K562 (cell line): ENCODE data around the gene DAB2IP. TPM values are rescaled to one million over a fixed set of nuclear protein-coding genes. Genes with fewer than 3 reads are reported as not detected.

Source experiments
- BCL6 ChIP-seq: fragments of 250-450 bp; sonication (Bioruptor Pico); IDR thresholded peaks from 2 replicates; pipeline ENCODE4 v1.4.0; 2020
- CBFA2T3 ChIP-seq: fragments of 450-650 bp; IDR thresholded peaks from 2 replicates; pipeline ENCODE4 v1.6.1; 2017
- CTBP1 ChIP-seq: fragments of 450-650 bp; IDR thresholded peaks from 2 replicates; pipeline ENCODE4 v1.6.1; 2016; ENCODE audit warnings: borderline replicate concordance
- CXXC5 ChIP-seq: fragments of 250-450 bp; sonication (Bioruptor Pico); IDR thresholded peaks from 2 replicates; pipeline ENCODE4 v1.8.0; 2022; ENCODE audit warnings: inconsistent platforms, mild to moderate bottlenecking, moderate library complexity
- EGR1 ChIP-seq: fragments of 450-650 bp; conservative IDR thresholded peaks from 2 replicates; pipeline ENCODE4 v1.6.1; 2017; ENCODE audit warnings: mild to moderate bottlenecking
- EP300 ChIP-seq: IDR thresholded peaks from 2 replicates; pipeline ENCODE4 v1.6.1; 2012; ENCODE audit warnings: low read length, improper control_type of control experiment
- FOXA1 ChIP-seq: fragments of 450-650 bp; IDR thresholded peaks from 2 replicates; pipeline ENCODE4 v1.6.1; 2016; ENCODE audit warnings: mild to moderate bottlenecking, borderline replicate concordance
- FOXM1 ChIP-seq, 2 experiments: fragments of 450-650 bp in 1 of 2; sonication (generic) in 1 of 2; formaldehyde crosslinking in 1 of 2; IDR thresholded peaks; 2 replicates each; pipeline versions ENCODE4 v1.6.1 to v1.9.0; 2017 to 2022; ENCODE audit warnings: low read depth in 2 of 2, mild to moderate bottlenecking in 2 of 2, missing genetic modification reagents in 1 of 2, moderate library complexity in 1 of 2
- HDAC1 ChIP-seq, 2 experiments: fragments of 450-650 bp; IDR thresholded peaks; 2 replicates each; pipeline ENCODE4 v1.6.1; 2016 to 2017; ENCODE audit warnings: inconsistent platforms in 1 of 2, mild to moderate bottlenecking in 1 of 2, moderate library complexity in 1 of 2
- KLF16 ChIP-seq: IDR thresholded peaks from 2 replicates; pipeline ENCODE4 v1.6.1; 2016; ENCODE audit warnings: antibody characterized with exemption
- LCOR ChIP-seq: sonication (generic); formaldehyde crosslinking; IDR thresholded peaks from 2 replicates; pipeline ENCODE4 v1.8.0; 2022; ENCODE audit warnings: mild to moderate bottlenecking, missing genetic modification reagents
- NCOR1 ChIP-seq: fragments of 450-650 bp; IDR thresholded peaks from 2 replicates; pipeline ENCODE4 v1.6.1; 2016; ENCODE audit warnings: mild to moderate bottlenecking, moderate library complexity
- NFIC ChIP-seq: fragments of 450-650 bp; IDR thresholded peaks from 2 replicates; pipeline ENCODE4 v1.6.1; 2017; ENCODE audit warnings: mild to moderate bottlenecking, inconsistent platforms
- POLR2AphosphoS5 ChIP-seq: IDR thresholded peaks from 2 replicates; pipeline ENCODE4 v1.6.1; 2011; ENCODE audit warnings: mild to moderate bottlenecking, low read depth, low read length, moderate library complexity; ENCODE audit not compliant: control insufficient read depth, insufficient read depth
- RCOR1 ChIP-seq, 2 experiments: IDR thresholded peaks; 2 replicates each; pipeline ENCODE4 v1.6.1; 2012; ENCODE audit warnings: low read depth in 2 of 2, low read length in 2 of 2, borderline replicate concordance in 1 of 2, improper control_type of control experiment in 1 of 2
- SOX6 ChIP-seq: fragments of 450-650 bp; IDR thresholded peaks from 2 replicates; pipeline ENCODE4 v1.6.1; 2014; ENCODE audit warnings: mild to moderate bottlenecking
- STAT5A ChIP-seq: IDR thresholded peaks from 2 replicates; pipeline ENCODE4 v1.6.1; 2012; ENCODE audit warnings: low read length, inconsistent platforms, borderline replicate concordance
- TBL1XR1 ChIP-seq, 2 experiments: IDR thresholded peaks; 2 replicates each; pipeline ENCODE4 v1.6.1; 2012; ENCODE audit warnings: improper control_type of control experiment in 2 of 2, low read length in 2 of 2, mild to moderate bottlenecking in 1 of 2
- TCF3 ChIP-seq: sonication (generic); formaldehyde crosslinking; IDR thresholded peaks from 2 replicates; pipeline ENCODE4 v1.4.0; 2020; ENCODE audit warnings: mild to moderate bottlenecking, missing genetic modification reagents
- ZNF589 ChIP-seq: fragments of 200-800 bp; sonication (Bioruptor generic); IDR thresholded peaks from 2 replicates; pipeline ENCODE4 v1.6.1; 2016; ENCODE audit warnings: low read depth, missing genetic modification characterization, missing compliant biosample characterization
- ZNF644 ChIP-seq: fragments of 200-800 bp; sonication (Bioruptor generic); IDR thresholded peaks from 2 replicates; pipeline ENCODE4 v1.6.1; 2016; ENCODE audit warnings: low read depth, missing genetic modification characterization, missing compliant biosample characterization
- polyA plus RNA-seq, 8 experiments: library from polyadenylated mRNA; depleted of rRNA in 4 of 8; stranded (reverse) in 5 of 8; unstranded in 3 of 8; fragments of >200 nt; fragmentation: Nextera tagmentation in 2 of 8; fragmentation: Illumina TruSeq in 1 of 8; extraction: Ambion mirVana in 2 of 8; extraction: Trizol in 1 of 8; gene quantifications; 2 replicates each; pipeline versions ENCODE4 v1.2.1 to v1.2.3, GENCODE V29; 2011 to 2014; ENCODE audit warnings: inconsistent platforms in 1 of 8, missing spikeins in 1 of 8
- total RNA-seq, 7 experiments: library from RNA; depleted of rRNA in 6 of 7; stranded (reverse); fragments of >200 nt in 6 of 7; fragmentation: Illumina TruSeq in 2 of 7; extraction: Trizol in 2 of 7; gene quantifications; 2 replicates each; pipeline versions ENCODE4 v1.2.1 to v1.2.3, GENCODE V29; 2011 to 2021; ENCODE audit warnings: low replicate concordance in 1 of 7
- TF ChIP-seq, protein P1 (sequence below): fragments of 200-800 bp; sonication (Bioruptor generic); IDR thresholded peaks from 2 replicates; pipeline ENCODE4 v1.6.1; 2017; ENCODE audit warnings: missing genetic modification characterization, missing compliant biosample characterization
- TF ChIP-seq, protein P2 (sequence below), 2 experiments: fragments of 200-800 bp in 1 of 2; sonication (Bioruptor generic) in 1 of 2; sonication (generic) in 1 of 2; formaldehyde crosslinking in 1 of 2; IDR thresholded peaks in 1 of 2; conservative IDR thresholded peaks in 1 of 2; 2 replicates each; pipeline versions ENCODE4 v1.5.0 to v1.6.1; 2016 to 2020; ENCODE audit warnings: missing compliant biosample characterization in 1 of 2, missing genetic modification characterization in 1 of 2, missing genetic modification reagents in 1 of 2
- TF ChIP-seq, protein P3 (sequence below): sonication (generic); formaldehyde crosslinking; IDR thresholded peaks from 2 replicates; pipeline ENCODE4 v1.8.0; 2022; ENCODE audit warnings: missing genetic modification reagents, mild to moderate bottlenecking, moderate library complexity, borderline replicate concordance
- TF ChIP-seq, protein P4 (sequence below), 2 experiments: fragments of 250-450 bp in 1 of 2; fragments of 450-650 bp in 1 of 2; sonication (Bioruptor Pico) in 1 of 2; IDR thresholded peaks; 2 replicates each; pipeline versions ENCODE4 v1.6.1 to v1.8.0; 2016 to 2021; ENCODE audit warnings: mild to moderate bottlenecking in 2 of 2, moderate library complexity in 2 of 2, missing compliant biosample characterization in 1 of 2, missing genetic modification characterization in 1 of 2

The DAB2IP gene
- total and polyA plus RNA-seq, 9 of the 15 experiments (the other 6 are each of a cell fraction or from before 2014, with no cell fraction given) = 0.04 to 0.31 (median 0.08) TPM; not detected in 5

DNA sequence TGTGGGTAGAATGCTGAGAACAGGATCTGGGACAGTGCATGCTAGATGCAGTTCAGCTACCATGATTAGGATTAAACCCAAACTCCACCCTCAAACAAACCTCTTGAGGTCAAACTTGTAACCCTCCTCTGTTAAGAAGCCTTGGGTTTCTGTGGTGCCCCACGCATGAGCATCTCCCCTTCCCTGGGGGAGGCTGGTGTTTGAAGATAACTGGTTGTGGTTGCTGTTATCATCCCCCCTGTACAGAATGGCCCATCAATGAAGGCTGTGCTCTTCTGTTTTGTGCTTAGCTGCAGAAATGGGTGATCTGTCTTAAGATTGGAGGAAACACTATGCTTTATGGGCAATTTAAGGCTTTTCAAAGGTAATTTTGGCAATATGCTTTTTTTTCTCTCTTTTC, 4.4 kb upstream of the DAB2IP start (continued):
- TF ChIP-seq ZNF644 (tag) (no peak), CXXC5 (CRISPR knock-in tag) (peak; percentile 70), NCOR1 (peak; percentile 57; the same call in 1 of the 2 replicates), FOXM1 (IDR thresholded peaks at IDR 0.05; ENCODE audit: low read depth) (peak; percentile 43; the same call in 1 of the 2 replicates), FOXM1 (CRISPR knock-in tag; IDR thresholded peaks at IDR 0.05; ENCODE audit: low read depth) (no peak), EP300 (peak; percentile 44; the same call in 1 of the 2 replicates), ZNF589 (0 out of 2 replicates have a peak, but pooled peaks have one; percentile 36), EGR1 (0 out of 2 replicates have a peak, but pooled peaks have one; percentile 15), TBL1XR1 (IDR thresholded peaks at IDR 0.05; ENCODE audit: low read length in 2 of 2) (peak in 1 of 2 experiments; percentile 57; a peak in 1 of 4 replicates), BCL6 (no peak), LCOR (CRISPR knock-in tag) (peak; percentile 82), POLR2AphosphoS5 (peak; percentile 71; the same call in 1 of the 2 replicates), CTBP1 (peak; percentile 92), TCF3 (CRISPR knock-in tag) (peak; percentile 94), HDAC1 (IDR thresholded peaks at IDR 0.05) (peak in 1 of 2 experiments; percentile 54; a peak in 1 of 4 replicates), NFIC (peak; percentile 12; the same call in 1 of the 2 replicates), FOXA1 (no peak), SOX6 (peak; percentile 34; the same call in 1 of the 2 replicates), STAT5A (peak; percentile 44; the same call in 1 of the 2 replicates), RCOR1 (IDR thresholded peaks at IDR 0.05; ENCODE audit: borderline replicate concordance in 1 of 2, low read depth in 2 of 2, low read length in 2 of 2) (peak; percentile 47 to 92; a peak in 3 of 4 replicates), KLF16 (peak; percentile 80; the same call in 1 of the 2 replicates), CBFA2T3 (peak; percentile 90)
- TF ChIP-seq, protein P1, sequence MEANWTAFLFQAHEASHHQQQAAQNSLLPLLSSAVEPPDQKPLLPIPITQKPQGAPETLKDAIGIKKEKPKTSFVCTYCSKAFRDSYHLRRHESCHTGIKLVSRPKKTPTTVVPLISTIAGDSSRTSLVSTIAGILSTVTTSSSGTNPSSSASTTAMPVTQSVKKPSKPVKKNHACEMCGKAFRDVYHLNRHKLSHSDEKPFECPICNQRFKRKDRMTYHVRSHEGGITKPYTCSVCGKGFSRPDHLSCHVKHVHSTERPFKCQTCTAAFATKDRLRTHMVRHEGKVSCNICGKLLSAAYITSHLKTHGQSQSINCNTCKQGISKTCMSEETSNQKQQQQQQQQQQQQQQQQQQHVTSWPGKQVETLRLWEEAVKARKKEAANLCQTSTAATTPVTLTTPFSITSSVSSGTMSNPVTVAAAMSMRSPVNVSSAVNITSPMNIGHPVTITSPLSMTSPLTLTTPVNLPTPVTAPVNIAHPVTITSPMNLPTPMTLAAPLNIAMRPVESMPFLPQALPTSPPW (CRISPR knock-in tag) = peak; percentile 68
- TF ChIP-seq, protein P2, sequence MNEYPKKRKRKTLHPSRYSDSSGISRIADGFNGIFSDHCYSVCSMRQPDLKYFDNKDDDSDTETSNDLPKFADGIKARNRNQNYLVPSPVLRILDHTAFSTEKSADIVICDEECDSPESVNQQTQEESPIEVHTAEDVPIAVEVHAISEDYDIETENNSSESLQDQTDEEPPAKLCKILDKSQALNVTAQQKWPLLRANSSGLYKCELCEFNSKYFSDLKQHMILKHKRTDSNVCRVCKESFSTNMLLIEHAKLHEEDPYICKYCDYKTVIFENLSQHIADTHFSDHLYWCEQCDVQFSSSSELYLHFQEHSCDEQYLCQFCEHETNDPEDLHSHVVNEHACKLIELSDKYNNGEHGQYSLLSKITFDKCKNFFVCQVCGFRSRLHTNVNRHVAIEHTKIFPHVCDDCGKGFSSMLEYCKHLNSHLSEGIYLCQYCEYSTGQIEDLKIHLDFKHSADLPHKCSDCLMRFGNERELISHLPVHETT (CRISPR knock-in tag; conservative IDR thresholded peaks at IDR 0.05 in 1 of 2, IDR thresholded peaks at IDR 0.05 in 1 of 2) = no peak
- TF ChIP-seq, protein P3, sequence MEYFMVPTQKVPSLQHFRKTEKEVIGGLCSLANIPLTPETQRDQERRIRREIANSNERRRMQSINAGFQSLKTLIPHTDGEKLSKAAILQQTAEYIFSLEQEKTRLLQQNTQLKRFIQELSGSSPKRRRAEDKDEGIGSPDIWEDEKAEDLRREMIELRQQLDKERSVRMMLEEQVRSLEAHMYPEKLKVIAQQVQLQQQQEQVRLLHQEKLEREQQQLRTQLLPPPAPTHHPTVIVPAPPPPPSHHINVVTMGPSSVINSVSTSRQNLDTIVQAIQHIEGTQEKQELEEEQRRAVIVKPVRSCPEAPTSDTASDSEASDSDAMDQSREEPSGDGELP (CRISPR knock-in tag) = no peak
- TF ChIP-seq, protein P4, sequence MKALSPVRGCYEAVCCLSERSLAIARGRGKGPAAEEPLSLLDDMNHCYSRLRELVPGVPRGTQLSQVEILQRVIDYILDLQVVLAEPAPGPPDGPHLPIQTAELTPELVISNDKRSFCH (CRISPR knock-in tag; IDR thresholded peaks at IDR 0.05) = no peak
- TF ChIP-seq, protein P4 (tag; IDR thresholded peaks at IDR 0.05) = peak; percentile 63; the same call in 1 of the 2 replicates
